COR-L47 (cell line): ENCODE results near the gene GNAQ.
"Not testable (repeated sequence)": the region's sequence is repeated elsewhere in the genome, so short reads cannot be mapped to it uniquely, and the experiment has no call there.

Experiments used
- DNase-seq: peaks from one replicate; lab custom pipeline; 2025; lab: John Stamatoyannopoulos, UW

Gene GNAQ

DNA sequence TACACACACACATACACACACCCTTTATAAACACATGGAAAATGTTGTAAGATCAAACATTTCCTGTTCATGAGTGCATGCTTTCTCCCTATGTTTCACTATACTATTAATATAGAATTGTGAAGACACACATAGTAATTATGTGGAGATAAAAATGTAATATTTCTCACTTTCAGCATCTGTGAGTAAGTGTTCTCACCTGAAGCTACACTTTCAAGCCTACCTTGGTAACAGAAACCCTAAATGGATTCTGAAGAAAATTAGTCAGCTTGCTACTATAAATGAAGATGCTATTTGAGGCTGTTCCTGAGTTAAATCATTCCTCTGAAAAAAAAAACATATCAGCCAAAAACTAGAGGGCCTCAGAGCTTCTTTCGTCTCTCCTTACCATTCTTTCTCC lies 302.4 kb downstream of the GNAQ start:
- no peak for DNase-seq

DNA sequence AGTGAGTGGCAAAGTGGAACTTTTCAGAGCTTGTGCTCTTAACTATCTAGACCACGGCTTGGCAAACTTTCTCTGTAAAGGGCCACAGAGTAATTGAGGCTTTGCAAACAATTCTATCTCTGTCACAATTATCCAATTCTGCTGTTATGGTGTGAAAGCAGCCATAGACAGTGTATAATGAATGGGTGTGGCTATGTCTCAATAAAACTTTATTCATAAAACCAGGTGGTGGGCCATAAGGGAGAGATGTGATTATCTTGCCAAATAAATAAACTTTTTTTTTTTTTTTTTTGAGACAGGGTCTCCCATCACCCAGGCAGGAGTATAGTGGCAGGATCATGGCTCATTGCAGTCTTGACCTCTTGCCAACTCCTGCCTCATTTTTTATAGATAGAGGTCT lies 304.8 kb downstream of the GNAQ start:
- DNase-seq, result no peak

DNA sequence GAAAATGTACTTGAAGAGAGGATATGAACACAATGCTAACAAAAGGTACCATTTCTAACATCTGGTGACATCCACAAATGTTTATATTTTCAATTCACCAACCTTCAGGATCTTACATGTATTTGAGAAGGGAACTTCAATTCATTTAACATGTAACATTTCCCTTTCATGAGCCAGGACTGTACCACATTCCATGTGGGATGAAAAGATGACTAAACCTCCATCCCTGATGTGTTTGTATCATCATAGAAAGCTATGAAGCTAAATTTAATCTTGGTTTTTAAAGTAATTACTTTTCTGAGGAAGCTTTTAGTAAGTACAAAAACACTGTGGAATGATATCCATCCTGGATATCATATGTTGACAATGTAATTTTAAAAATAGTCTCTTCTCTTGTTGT lies 305.3 kb downstream of the GNAQ start:
- no peak for DNase-seq

DNA sequence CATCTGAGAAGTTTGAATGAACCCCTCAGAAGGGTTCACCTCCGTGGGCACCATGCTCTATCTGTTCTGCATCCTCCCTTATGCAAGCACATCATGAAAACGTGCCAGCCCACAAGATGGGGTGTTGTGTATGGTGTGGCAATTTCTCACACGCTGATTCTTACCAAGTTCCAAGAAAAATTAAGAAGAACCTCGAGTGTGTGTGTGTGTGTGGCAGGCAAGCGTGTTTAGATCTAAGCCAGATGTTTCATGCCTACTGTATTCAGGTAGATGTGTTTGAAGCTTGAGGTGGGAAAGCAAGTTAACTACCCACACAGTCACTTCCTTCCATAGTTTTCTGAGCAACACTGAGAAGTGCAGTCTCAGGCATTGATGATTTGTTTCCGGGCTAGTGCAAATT lies 305.8 kb downstream of the GNAQ start:
- DNase-seq, result no peak

DNA sequence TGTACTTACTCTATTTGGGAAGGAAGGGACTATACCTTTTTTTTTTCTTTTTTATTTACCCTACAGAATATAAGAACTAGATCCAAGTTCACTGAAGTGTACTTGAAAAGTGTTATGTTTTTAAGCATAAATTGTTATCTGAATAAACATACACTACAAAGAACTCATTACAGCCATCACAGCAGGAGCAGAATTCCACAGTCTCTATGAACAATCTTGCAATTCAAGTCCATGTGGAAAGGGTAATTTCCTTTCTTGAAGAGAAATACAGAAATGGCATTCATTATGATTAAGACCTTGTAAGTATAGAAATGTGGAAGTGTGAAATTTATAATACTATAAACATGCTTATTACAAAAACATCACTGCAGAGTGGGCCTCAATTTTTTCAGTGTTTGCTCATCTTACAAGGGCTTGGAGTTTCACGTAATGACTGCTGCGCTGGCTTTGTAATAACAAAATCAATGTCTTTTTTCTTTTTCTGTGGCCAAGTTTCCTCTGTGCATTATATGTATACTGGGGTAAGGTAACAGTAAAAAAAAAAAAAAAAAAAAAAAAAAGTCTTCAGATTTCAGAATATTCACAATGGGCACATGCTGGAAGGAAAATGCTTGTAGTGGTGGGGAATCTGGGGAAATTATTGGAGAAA lies 306.4 kb downstream of the GNAQ start:
- no peak for DNase-seq

DNA sequence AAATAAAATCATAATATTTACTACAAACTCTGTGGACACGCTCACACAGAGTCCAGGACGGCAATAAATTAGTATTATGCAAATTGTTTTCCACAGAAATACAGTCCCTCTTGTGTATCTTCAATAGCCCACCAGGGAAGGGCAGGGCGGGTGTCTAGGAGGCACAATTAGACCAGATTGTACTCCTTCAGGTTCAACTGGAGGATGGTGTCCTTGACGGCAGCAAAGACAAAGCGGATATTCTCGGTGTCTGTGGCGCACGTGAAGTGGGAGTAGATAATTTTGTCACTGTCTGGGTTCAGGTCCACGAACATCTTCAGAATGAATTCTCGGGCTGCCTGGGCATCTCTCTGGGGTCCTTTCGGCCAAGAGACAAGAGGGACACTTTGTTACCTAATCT lies 310.5 kb downstream of the GNAQ start:
- not testable (repeated sequence) for DNase-seq

DNA sequence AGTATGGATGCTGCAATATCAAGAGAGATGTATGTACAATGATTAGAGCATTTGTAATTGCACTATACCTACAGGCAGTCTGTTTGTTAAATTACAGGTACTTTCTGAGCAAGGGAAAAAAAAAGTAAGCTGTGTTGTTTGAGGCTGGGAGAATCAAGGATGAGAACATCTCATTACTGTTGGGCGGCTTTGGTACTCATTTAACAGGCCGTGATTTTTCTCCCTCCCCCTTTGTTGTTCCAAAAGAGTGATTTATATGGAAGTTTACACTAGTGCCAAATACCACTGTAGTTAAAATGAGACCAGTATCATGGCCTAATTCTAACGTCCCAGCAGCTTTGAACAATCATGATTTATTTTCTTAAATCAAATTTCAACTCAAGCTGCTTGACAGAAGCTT lies 312.3 kb downstream of the GNAQ start:
- DNase-seq, result no peak

DNA sequence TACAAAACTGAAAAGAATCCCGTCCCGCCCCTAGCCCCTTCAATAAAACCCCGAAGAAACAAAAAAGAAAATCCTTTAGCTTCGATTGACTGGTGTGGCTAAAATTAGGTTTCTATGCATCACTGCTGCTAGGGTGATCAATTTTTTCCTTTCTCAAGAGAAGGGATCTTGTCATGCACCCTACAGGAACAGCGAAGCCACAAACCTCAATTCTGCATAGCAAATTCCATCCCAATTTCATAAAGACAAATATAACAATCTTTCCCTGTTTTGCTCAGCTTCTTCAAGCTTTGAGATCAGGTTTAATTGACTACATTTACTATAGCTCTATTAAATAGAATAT lies 313.3 kb downstream of the GNAQ start:
- not testable (repeated sequence) for DNase-seq

DNA sequence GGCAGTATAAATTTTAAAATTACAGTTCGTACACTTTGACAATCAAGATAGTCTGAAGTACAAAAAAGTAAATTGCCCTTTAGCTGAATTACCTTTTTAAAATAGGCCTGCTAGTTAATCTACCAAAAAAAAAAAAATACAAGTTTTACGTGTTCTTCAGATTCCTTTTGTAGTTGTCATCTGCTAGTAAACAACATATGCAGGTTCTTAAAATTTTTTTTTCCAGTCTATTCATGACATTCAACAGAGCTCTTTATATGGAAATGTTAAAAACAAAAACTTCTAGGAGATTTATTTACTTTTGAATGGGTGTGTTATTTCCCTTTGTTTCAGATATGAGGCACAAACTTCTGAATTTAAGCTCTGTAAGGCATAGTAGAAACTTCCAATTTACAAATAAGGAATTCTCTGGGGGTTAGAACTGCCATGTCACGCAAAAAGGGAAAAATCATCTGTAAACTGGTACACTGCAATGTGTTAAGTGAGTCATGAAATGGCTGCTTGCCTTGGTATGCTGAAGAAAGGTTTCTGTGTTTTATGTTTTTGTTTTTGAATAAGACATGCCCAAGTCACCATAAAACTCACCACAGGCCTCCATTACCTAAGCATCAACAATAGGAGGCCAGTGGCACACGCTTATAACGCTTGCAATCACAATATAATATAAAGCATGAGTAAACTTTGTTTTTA lies 313.9 kb downstream of the GNAQ start:
- DNase-seq, result not testable (repeated sequence)

DNA sequence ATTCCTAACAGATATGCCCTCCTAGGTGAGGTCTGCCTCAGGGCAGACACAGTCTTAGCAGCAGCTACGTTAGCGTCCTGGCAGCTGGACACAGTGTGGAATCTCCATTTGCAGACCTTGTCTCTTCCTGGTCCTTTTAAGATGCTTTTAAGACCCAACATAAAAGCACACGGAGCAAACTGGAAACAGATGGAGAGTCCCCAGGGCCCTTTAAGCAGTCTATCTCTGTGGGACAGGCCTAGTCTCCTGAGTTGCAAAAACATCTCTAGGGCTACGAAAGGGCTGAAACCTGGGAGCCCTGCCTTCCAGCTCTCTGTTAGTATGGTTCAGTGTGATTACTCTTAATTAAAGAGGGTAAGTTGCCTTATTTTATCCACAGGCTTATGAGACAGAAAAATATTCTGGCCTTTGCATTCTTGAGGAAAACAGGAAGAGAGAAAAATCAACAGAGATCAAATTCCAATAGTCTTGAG lies 317.5 kb downstream of the GNAQ start:
- DNase-seq, result no peak

DNA sequence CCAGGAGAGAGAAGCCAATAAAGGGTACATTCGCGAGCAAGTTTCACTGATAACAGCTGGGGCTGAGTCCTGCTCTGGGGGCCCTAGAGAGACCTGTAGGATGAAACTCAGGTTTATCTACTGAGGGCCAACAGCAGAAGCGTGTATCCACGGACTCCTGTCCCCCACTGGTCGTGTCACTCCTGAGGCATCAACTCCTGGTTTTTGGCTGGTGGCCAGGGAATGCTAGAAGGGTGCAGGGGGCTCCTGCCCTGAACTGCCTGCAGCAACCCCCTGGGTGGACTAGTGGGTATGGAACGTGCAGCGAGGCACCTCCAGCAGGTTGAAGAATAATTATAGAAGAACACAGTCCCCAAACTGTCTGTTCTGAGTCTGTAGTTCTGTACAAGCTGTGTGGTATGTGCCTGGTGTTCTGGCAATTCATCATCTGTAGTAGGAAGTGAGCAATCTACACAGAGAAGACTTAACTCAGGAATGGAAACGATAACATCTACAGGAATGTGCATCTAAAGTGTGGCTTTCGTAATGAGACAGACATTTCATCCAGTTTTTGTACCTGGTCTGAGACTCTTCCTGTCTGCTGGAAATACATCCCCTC lies 319.0 kb downstream of the GNAQ start:
- no peak for DNase-seq

DNA sequence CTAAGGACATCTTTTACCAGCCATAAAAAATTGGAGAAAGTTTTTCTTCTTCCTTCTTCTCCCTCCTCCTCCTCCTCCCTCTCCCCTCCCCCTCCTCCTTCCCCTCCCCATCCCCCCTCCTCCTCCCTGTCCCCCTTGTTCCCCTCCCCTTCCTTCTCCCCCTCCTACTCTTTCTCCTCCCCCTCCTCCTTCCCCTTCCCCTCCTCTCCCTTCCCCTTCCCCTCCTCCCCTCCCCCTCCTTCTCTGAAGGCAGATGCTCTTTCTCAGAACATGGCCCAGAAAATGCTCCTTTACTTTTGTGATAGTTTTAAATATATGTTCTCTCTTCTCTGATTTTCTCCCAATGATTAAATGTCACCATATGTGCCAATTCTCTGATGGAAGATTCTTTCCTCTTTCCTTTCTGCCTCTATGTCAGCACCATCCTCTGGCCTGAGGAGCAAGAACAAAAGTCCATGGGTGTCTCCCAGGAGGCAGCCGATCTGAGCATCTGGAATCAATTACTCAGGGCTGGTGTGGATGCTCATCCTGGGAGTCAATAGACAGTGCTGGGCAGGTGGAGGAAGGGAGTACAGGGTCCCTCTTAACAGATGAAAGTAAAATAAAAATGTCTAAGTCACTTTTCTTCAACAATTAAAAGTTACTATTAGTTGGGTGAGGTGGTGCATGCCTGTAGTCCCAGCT lies 320.5 kb downstream of the GNAQ start:
- DNase-seq, result no peak

DNA sequence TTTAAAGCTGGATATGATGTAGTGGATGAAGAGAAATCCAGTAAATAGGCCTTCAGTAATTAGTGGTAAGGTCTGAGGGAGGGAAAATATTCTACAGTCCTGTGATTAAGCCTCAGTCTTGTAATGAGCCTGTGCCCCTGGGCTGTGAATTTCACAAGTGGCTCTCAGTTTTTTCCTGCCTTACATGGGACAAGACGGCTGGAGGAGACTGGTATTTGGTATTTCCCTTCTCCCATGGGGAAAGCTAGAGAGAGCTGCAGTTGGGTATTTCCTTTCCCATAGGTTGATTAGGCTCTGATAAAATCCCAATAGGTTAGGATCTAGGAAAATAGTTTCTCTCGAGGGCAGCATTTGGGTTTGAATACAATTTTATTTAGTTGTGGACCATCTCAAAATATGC lies 321.3 kb downstream of the GNAQ start:
- no peak for DNase-seq

DNA sequence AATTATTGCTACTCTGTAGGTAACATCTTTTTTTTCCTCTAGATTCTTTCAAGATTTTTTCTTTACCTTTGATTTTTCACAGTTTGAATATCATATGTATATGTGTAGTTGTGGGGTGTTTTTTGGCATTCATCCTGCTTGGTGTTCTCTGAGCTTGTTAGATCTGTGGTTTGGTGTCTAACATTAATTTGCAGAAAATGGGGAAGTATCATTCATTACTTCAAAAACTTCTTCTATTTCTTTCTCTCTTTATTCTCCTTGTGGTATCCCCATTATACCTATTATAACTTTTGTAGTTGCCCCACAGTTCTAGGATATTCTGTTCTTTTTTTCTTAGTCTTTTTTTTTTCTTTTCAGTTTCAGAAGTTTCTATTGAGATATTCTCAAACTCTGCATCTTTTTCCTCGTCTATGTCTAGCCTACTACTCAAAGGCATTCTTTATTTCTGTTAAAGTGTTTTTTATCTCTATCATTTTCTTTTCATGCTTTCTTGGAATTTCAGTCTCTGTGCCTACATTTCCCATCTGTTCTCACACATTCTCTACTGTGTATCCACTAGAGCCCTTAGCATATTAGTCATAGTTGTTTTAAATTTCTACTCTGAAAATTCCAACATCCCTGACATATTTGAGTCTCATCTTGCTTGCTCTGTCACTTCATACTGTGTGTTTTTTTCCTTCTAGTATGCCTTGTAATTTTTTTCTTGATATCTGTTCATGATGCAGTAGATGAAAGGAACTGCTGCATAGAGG lies 323.4 kb downstream of the GNAQ start:
- DNase-seq, result no peak

DNA sequence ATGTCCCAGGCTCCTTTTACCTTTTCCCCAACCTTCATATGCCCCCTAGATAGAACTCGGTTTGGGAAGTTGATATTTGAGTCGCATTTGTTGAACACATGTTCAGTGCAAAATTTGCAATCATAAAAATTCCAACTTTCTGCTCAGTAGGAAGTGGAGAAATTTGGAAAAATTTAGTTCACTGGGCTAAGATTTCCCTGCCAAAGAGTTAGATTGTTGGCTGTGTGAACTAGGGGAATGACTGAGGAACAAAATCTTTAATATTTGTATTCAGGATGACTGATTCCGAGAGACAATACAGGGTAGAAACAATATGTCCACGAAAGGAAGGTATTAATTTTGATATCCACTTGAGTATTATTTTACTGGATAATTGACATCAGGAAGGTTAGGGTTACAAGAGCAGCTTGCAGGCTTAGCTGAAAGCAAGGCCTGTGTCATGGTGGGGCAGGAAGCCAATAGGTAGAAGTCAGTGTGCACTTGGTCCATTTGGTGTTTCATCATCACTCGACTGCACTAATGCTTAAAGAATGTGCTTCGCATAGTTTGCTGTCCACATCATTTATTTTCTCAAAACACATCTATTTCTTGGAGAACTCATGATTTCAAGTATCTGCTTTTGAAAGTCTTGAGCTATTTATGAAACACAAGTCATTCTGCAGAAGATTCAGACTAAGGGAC lies 324.1 kb downstream of the GNAQ start:
- DNase-seq, result no peak

DNA sequence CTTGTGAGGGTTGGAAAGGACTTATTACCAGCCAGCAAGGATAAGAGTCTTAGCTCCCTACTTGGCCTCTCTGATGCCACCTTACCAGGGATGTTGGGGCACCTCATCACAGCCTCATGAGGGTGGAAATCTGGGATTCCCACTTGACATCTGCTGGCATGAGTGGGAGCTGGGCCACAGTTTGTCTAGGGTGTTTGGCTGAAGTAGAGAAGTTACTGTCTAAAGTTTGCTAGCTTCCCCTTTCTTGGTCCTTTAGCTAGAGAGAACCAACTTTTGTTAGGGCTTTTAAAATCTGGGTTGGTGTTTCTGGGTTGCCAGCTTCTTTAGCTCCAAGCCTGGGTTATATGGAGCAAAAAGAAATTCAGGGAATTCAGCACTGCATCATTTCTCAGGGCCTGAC lies 326.0 kb downstream of the GNAQ start:
- no peak for DNase-seq

DNA sequence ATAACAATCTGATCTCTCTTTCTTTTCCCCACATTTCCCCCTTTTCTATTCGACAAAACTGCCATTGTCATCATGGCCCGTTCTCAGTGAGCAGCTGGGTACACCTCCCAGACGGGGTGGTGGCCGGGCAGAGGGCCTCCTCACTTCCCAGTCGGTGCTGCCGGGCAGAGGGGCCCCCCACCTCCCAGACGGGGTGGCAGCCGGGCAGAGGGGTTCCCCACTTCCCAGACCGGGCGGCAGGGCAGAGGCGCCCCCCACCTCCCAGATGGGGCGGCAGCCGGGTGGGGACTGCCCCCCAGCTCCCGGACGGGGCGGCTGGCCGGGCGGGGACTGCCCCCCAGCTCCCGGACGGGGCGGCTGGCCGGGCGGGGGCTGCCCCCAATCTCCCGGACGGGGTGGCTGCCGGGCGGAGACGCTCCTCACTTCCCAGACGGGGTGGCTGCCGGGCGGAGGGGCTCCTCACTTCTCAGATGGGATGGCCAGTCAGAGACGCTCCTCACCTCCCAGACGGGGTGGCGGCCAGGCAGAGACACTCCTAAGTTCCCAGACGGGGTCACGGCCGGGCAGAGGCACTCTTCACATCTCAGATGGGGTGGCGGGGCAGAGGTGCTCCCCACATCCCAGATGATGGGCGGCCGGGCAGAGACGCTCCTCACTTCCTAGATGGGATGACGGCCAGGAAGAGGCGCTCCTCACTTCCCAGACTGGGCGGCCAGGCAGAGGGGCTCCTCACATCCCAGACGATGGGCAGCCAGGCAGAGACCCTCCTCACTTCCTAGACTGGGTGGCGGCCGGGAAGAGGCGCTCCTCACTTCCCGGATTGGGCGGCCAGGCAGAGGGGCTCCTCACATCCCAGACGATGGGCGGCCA lies 328.9 kb downstream of the GNAQ start:
- DNase-seq, result not testable (repeated sequence)

DNA sequence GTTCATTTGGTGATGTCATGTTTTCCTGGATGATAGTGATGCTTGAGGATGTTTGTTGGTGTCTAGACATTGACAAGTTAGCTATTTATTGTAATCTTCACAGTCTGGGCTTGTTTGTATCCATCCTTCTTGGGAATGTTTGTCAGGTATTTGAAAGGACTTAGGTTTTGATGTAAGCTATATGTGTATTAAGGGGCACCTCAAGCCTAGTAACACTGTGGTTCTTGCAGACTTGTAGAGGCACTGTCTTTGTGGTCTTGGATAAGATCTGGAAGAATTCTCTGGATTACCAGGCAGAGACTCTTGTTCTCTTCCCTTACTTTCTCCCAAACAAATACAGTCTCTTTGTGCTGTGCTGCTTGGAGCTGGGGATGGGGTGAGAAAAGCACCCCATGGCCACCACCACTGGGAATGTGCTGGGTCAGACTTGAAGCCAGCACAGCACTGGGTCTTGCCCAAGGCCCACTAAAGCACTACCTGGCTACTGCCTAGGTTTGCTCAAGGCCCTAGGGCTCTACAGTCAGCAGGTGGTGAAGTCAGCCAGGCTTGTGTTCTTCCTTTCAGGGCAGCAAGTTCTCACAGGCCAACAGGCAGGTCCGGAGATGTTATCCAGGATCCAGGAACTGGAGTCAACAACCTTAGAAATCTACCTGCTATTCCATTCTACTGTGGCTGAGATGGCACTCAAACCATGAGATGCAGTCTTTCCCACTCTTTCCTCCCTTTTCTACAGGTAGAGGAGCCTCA lies 334.2 kb downstream of the GNAQ start:
- no peak for DNase-seq

DNA sequence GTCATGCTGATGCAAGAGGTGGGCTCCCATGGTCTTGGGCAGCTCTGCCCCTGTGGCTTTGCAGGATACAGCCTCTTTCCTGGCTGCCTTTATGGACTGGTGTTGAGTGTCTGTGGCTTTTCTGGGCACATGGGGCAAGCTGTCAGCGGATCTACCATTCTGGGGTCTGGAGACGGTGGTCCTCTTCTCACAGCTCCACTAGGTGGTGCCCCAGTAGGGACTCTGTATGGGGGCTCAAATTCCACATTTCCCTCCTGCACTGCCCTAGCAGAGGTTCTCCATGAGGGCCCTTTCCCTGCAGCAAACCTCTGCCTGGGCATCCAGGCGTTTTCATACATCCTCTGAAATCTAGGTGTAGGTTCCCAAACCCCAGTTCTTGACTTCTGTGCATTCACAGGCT lies 340.9 kb downstream of the GNAQ start:
- DNase-seq, result not testable (repeated sequence)

DNA sequence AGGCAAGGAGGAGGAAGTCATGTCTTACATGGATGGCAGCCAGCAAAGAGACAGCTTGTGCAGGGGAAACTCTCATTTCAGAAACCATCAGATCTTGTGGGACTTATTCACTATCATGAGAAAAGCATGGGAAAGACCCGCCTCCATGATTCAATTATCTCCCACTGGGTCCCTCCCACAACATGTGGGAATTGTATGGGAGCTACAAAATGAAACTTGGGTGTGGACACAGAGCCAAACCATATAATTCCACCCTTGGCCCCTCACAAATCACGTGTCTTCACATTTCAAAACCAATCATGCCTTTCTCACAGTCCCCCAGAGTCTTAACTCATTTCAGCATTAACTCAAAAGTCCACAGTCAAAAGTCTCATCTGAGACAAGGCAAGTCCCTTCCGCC lies 341.5 kb downstream of the GNAQ start:
- DNase-seq, result not testable (repeated sequence)
